Occipital lobe (tissue), 2 donors: Measurements from ENCODE around the gene ZC3H6. TPM values are rescaled to one million over a fixed set of nuclear protein-coding genes. Genes with fewer than 3 reads are reported as not detected.
"Not testable (repeated sequence)": the region's sequence is repeated elsewhere in the genome, so short reads cannot be mapped to it uniquely, and the experiment has no call there.

Source experiments
- DNase-seq: peaks from one replicate; lab custom pipeline; 2025; lab: John Stamatoyannopoulos, UW
- total RNA-seq: library from RNA; depleted of rRNA; stranded (reverse); fragments of >200 nt; gene quantifications from one replicate; pipeline ENCODE4 v1.2.3, GENCODE V29; 2014

The ZC3H6 gene
- total RNA-seq, 1 donor from 2014 or later: 30.4 TPM

DNA sequence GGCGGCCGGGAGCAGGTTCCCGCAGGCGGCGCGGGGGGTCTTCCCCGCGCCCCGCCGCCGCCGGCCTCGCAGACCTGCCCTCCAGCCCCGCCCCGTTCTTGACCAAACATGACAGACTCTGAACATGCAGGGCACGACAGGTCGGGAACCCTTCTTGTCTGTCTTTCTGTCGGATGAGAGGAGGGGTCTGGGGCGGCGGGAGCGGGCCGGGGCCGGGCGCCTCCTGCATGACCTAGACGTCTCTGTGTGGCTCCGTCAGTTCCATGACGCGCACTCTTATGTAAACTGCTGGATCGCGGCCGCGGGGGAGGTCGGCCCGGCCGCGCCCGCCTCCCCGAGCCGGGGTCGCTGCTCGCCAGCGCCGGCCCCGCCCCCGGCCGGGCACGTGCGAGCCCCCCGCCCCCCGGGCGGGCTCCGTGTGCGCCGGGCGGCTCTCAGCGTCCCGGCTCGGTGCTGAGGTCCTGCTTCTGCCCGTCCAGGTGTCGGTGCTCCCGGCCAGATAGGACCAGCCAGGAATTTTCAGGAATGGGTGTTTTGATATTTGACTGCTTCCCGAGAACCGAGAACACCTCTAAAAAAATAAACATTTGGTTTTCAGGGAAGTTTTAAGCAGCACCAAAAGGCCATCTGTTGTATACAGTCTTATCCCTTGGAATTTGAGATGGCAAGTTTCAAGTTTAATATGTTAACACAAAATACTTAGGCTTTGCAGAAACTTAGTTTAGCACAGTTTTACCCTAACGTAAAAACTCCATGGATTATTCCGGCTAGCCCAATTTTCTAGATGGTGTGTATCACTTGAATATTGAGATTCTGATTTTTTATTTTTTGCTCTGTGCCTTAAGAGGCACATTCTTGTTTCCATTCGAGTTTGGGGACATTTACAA, 733 bp downstream of the ZC3H6 start:
- DNase-seq: peak; percentile 60

DNA sequence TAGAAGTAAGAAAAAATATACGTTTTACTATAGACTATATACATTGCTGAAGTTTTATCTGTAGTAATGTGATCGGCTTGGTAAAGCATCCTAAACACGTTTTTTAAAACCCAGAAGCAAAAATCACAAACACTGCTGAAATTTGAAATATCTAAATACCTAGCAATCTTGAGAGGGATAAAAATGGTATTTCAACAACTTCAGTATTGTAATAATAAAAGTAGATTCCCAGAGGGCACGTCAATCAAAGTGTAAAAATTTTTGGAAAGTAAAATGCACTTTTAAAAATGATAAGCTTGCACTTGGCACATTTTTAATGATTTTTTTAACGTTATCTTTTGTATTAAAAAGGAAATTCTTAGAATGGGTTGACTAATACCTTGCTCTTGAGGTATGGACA, 1.6 kb downstream of the ZC3H6 start:
- DNase-seq: no peak

DNA sequence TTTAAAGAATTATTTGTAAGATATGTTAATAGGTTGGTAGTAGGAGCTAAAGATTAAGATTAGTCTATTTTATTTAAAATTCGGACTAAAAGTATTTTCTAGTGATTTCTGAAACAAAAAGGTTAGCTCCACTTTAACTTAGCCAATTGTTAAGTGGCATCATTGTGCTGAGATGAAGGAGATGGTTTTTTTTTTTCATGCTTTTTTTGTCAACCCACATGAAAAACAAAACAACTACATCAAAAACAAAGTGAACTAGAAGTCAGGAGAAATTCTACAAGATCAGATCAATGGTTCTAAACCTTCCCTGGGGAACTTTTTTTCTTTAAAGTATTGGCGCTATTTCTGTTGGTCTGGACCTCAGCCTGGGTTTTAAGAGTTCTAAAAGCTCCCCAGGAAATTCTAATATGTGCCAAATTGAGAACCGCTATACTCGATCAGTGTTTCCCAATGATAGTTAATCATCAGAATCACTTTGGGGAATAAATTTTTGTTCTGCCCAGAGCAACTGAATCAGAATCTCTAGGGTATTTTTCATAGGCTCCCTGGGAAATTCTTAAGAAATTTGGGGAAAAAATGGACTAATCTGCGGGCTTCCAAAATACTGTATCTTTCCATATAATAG, 2.3 kb downstream of the ZC3H6 start:
- no peak for DNase-seq

DNA sequence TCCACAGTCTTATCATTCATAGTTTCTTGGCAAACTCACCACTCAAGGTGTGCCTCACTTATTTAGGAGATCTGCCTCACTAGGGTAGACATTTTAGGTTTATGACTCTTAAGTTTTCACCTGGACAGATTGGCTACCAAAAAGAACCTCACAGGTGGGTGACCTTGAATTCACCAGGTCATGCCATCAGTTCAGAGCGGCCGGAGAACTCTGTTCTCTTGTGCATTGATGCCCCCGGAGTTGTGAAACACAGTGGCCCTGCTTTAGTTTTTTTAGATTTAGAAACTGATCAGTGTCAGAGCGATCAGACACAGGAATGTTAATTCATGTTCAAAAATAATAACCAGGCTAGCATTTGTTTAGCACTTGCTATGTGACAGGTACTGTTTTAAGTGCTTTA, 6.7 kb downstream of the ZC3H6 start:
- DNase-seq: not testable (repeated sequence)

DNA sequence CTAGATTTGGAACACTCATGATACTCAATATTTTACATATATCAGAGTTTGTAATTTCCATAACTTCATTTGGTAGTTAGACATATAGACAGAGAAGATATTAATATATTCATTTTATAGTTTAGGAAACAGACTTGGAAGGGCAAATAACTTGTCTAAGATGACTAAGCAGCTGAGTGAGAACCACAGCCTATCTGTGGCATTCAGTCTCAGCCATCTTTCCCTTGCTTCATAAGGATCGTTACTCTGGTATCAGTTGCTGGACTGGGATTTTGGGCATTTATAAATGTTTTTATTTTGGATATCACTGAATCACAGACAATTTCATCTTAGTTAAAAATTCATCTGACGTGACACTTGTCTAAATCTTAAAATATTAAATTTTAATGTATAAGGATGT, 8.1 kb downstream of the ZC3H6 start:
- not testable (repeated sequence) for DNase-seq

DNA sequence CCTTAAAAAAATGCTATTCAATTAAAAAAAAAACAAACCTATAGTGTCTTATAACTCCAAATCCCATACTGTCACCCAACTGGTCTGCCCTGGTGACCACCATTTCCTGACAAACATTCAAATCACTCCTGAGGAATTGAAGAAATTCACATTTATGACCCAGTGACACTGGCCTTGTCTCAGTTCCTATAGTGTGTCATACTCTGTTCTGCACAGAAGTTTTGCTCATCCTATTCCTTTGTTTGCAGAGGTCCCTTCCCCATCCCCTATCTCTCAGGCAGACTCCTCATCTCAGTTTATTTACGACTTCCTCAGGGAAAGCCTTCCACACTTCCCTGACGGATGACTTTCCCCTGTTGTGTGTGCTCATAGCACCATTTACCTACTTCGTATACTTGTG, 14.7 kb downstream of the ZC3H6 start:
- no peak for DNase-seq

DNA sequence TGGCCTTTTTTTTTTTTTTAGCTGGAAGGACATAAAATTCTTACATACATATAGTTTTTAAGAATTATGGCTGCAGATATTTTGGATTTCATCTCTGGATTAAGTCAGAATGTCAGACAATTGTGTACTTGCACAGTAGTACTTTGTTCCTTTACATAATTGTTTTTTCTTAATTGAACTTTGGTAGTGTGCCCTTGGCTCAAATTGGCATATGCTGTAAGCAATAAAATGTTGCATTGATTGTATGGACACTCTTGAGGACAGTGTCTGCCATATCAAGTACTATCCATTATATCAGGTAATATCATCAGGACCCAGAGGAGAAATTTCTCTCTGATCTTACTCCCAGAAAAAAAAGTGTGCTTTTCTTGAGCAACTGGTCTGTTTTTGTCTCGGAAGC, 15.3 kb downstream of the ZC3H6 start:
- no peak for DNase-seq

DNA sequence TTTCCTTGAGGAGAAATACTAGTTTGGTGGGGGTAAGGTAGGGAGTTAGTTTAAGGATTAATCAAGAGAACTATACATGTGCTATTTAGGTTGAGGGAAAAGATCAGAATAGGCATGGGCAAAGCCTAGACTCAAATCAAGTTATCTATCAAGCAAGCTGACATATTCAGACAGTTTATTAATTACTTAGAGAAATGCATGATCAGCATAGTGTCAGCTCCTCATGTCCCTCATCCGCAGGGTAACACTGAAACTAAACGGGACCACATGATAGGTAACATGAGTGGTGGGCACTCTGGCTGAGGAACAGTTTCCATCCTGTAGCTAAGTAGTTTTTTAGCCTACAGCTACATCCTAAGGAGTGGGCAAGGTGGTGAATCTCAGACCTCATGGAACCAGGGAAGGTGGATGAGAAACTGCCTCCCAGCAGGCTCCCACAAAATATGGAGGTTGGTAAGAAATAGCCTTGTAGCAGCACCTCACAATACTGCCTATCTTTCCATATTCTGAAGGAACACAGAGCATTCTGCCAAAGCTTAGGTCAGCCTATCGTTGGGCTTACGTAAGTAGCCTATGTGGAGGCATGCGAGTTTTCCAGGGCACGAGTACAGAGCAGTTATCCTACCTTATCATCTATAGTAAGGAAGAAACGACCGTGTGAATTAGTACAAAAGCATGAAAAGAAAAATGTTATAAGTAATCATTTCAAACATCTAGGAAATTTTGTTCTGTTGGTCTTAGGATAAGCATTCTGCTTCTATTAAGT, 18.4 kb downstream of the ZC3H6 start:
- DNase-seq: no peak

DNA sequence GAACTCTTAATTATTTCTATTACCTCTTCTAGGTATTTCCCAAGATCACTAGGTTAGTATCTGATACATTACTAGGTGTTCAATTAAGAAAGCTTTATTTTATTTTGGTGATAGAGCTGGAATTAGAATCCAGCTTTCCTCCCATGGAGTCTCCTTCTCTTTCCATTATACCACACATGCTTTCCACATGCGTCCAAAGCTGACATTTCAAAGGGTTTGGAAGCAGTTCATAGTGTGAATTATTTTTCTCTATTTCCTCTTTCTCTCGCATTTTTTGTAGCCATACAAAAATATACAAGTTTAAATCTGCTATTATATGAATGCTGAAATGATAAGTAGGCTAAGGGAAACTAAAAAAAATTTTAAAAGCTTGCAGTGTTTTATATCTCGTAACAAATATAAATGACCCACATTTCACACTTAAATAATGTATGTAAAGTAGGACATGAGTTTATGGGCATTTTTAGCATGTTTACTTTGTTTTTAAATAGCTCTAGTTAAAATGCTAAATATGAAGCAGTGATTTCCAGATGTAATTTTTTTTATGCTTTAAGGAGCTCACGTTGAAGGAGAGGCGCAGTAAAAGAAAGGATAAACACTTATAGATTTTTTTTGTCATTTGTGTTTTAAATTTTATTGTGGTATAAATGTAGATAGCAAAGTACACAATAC, 20.1 kb downstream of the ZC3H6 start:
- DNase-seq: no peak

DNA sequence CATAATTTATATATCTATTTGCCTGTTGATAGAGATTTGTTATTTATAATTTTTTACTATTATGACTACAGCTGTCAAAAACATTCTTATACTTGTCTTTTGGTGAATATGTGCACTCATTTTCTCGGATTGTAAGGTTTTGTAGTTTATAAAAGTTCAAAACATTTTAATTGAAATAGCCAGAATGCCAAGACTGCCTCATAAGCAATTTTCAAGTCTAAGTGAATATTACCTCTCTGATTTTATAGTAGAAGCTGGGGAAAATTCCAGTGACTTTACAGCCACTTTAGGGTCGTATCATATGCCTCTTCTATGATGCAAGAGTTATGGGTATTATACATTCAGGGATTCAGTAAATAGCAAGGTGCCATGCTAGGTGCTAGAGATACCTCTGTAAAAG, 21.0 kb downstream of the ZC3H6 start:
- no peak for DNase-seq

DNA sequence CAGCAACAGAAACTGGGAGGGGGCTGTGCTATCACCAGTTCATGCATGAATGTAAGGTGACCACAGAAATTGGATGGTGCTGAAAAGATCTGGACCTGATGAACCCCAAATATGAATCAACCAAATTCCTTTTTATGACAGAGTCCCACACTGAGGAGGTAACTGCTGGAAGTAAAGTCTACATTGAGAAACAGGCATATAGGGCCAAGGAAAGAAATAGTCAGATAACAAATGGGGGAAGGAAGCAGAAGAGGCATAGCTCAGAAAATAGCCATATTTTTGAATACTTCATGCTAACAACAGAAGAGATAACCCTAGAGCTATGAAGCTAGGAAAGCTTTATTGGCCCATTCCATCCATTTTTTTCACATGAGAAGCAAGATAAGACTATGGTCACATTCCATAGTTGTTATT, 25.8 kb downstream of the ZC3H6 start:
- DNase-seq: no peak

DNA sequence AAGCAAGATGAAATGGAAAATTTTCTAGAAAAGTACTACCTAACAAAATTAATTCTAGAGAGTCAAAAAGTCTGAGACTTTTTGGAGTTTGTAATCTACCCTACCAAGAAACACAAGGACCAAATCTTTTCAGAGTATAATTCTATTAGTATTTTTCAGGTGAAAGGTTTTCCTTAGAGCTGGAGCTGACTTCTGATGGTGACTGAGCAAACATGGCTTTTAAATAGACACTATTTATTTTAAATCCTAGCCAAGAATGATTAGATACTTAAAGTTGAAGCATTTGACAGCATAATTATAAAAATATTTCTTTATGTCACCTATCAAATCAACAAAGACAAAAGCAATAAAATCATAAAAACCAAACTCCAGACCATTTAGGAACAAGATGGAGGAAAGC, 26.6 kb downstream of the ZC3H6 start:
- DNase-seq: no peak

DNA sequence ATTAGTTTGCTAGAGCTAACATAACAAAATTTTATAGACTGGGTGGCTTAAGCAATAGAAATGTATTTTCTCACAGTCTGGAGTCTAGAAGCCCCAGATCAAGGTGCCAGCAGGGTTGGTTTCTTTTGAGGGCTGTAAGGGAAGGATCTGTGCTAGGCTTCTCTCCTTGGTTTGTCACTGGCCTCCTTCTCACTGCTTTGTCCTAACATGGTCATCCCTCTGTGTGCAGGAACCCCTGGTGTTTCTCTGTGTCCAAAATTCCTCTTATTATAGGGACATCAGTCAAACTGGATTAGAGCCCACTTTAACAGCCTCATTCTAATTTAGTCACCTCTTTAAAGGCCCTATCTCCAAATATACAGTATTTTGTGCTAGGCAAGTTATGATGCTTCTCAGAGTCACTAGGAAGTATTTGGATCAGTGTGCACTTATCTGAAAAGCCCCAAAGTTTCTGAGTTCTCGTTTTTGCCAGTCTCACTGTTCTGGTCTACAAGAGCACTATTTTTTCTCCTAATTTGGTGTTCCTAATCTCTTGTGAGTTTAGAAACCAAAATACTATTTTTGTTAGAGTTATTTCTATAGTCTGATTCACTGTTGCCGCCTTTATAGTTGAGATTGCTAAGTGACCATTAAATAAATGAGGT, 29.0 kb downstream of the ZC3H6 start:
- no peak for DNase-seq

DNA sequence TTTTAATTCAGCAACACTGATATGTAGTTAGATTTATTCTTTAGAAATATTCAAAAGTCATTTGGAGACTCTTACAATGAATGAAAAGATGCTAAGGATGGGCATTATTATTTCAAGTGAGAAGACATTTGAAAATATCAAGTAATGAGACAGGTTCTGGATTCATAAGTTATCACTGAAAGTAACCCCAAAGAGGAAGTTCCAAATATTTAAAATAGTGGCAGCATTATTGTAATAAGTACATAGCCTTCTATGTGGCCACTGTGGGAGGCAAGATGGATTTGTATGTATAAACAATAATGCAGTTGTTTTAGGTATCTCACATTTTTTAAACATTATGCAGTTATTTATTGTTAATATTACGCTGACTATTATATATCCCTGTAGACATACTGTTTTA, 29.7 kb downstream of the ZC3H6 start:
- no peak for DNase-seq

DNA sequence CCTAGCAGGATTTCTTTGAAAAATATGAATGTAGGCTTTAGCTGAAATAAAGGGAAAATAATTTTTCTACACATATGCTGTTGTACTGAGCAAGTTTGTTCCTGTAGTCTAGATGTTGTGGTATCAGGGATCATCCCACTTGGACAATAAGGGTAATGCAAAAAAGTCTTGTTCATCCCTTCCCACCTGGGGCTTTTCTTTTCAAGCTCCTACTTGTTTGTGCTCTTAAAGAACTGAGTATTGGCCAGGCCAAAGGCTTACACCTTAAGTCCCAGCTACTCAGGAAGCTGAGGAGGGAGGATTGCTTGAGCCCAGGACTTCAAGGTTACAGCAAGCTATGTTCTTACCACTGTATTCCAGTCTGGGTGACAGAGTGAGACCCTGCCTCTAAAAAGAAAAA, 35.5 kb downstream of the ZC3H6 start:
- DNase-seq: no peak

DNA sequence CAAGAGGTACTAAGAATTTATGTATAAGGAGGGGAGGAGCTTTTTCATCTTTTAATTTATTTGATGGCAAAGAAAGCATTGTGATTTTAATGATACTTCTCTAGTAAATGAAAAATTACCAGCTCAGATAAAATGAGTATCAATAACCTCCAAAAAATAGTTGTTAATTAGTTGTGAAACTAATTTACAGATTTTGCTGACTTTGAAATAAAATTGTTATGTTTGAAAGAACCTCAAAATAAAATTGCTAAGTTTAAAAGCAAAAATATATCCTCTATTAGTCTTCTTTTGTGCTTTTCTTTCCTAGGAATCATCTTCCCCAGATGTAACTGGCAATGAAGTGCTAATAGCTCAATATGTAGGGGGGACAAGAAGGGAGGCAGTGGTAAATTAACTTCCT, 36.5 kb downstream of the ZC3H6 start:
- DNase-seq: no peak

DNA sequence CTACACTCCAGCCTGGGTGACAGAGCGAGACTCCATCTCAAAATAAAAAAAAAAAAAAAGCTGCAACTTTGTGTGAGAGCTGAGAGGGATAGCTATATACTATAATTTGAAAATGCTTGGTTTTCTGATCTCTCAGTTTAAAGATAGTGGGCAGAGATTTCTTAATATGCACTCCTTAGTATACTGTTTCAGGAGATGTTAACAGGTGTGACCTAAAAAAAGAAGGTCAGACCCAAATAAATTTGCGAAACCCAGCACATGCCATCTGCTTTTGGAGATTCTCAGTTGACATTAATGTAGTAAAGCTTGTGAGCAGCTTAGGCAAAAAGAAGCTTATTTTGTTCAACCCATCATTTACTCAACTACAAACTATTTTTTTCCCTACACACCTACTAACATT, 37.4 kb downstream of the ZC3H6 start:
- no peak for DNase-seq

DNA sequence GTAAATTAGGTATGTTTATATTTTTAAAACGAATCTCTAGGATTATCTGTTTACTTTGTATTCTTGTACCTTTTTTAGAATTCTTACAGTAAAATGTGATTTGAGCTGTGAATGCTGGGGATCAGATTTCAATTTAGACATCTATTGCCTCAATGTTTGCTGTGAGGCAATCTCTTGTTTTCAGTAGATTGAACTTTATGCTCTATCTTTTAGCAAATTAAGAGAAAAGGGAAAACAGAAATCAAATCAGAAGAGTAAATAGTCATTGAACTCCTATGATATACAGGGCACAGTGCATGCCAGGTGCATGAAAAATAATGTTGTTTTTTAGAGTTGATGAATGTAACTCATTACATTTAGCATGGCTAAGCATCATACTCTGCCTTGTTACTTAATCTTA, 39.5 kb downstream of the ZC3H6 start:
- DNase-seq: no peak

DNA sequence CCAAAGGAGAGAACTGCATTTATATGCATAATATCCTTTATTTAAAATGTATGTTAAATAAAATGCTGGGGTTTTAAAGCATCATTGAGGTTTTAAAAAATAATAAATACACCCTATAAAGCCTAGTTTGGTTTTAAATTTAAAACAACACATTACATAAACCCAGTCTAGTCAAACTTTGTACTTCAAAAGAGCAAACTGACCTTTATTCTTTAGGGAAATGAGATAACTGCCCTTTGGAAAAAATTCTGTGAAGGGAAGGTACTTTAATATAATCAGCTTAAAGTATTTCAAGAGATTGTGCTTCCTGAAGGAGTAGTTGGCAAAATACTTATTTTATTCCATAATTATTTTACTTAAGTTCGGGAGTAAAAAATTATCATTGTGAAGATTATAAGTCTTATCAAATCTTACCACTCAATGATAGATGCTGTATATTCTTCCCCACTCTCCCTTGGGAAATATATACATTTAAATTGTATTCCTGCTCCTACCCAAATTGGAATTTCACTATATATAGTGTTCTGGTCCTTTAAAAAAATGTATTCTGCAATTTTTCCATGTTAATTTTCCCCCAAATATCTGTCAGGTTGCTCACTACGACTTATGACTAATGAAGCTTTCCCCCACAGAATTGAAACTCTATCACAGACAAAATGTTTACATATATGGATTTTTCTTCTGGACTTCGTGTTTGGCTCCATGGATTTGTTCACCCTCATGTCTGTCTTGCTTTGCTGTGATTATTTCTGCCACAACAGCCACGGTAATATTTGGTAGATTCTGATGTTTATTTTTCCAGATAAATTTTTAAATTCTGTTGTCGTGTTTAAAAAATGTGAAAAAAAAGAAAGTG, 42.1 kb downstream of the ZC3H6 start:
- DNase-seq: no peak

DNA sequence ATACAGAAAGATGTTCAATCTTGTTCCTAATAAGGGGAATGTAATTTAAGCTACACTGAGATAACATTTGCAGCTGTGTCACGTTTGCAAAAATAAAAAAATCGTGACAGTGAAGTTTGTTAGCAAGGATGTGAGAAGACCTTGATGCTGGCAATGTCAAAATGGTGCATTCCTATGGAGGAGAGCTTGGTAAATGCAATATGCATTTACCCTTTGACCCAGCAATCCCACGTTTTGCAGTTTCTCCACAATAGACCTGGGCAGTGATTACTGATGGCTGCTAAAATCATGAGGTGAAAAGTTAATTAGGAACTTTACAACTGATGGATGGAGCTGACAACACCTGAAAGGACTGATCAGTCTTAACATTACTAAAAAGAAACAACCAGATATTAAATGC, 43.1 kb downstream of the ZC3H6 start:
- DNase-seq: no peak
